HG02970 (cell line): ENCODE data around the gene PGAP2.
"Not testable (repeated sequence)": the region's sequence is repeated elsewhere in the genome, so short reads cannot be mapped to it uniquely, and the experiment has no call there.

Experiments
- ATAC-seq: cut with Tn5 transposase; IDR thresholded peaks from one replicate; pipeline ENCODE4 v1.9.1; 2021; ENCODE audit warnings: mild to moderate bottlenecking, moderate library complexity, moderate number of reproducible peaks; ENCODE audit not compliant: unreplicated experiment, low FRiP score

PGAP2 gene

GRCh38 chr11:3802011-3802790, 6.2 kb upstream of the PGAP2 start:
- ATAC-seq = no peak

GRCh38 chr11:3803726-3804495, 4.4 kb upstream of the PGAP2 start:
- no peak for ATAC-seq

GRCh38 chr11:3808861-3809623, 682 bp downstream of the PGAP2 start:
- no peak for ATAC-seq

- no peak for ATAC-seq
Observed at GRCh38 chr11:3809624-3809928, 1.2 kb downstream of the PGAP2 start.

GRCh38 chr11:3810446-3810845, 2.1 kb downstream of the PGAP2 start:
- no peak for ATAC-seq

- no peak for ATAC-seq
Observed at GRCh38 chr11:3810951-3811350, 2.6 kb downstream of the PGAP2 start.

GRCh38 chr11:3814832-3815231, 6.5 kb downstream of the PGAP2 start:
- not testable (repeated sequence) for ATAC-seq

GRCh38 chr11:3815845-3816244, 7.5 kb downstream of the PGAP2 start:
- no peak for ATAC-seq

GRCh38 chr11:3816673-3817072, 8.3 kb downstream of the PGAP2 start:
- no peak for ATAC-seq

- ATAC-seq = no peak
Observed at GRCh38 chr11:3817181-3817800, 8.9 kb downstream of the PGAP2 start.

- ATAC-seq = no peak
Observed at GRCh38 chr11:3820971-3821370, 12.6 kb downstream of the PGAP2 start.

GRCh38 chr11:3822312-3822711, 14.0 kb downstream of the PGAP2 start:
- no peak for ATAC-seq

- no peak for ATAC-seq
Observed at GRCh38 chr11:3823303-3823702, 14.9 kb downstream of the PGAP2 start.

GRCh38 chr11:3823762-3824506, 15.6 kb downstream of the PGAP2 start:
- no peak for ATAC-seq

GRCh38 chr11:3824714-3825472, 16.5 kb downstream of the PGAP2 start:
- ATAC-seq = no peak

- ATAC-seq = no peak
Observed at GRCh38 chr11:3825473-3826154, 17.3 kb downstream of the PGAP2 start.

GRCh38 chr11:3826721-3827120, 18.4 kb downstream of the PGAP2 start:
- no peak for ATAC-seq

- no peak for ATAC-seq
Observed at GRCh38 chr11:3827434-3828186, 19.2 kb downstream of the PGAP2 start.
